Suprapubic skin (tissue), 4 donors: Measurements from ENCODE around the gene CCS. TPM values are rescaled to one million over a fixed set of nuclear protein-coding genes. Genes with fewer than 3 reads are reported as not detected.

Source experiments
- total RNA-seq, 4 donors: library from RNA; depleted of rRNA; stranded (reverse); fragments of >200 nt; gene quantifications; one replicate each; pipeline ENCODE4 v1.1.0, GENCODE V29; 2016

Gene CCS
- total RNA-seq, 4 donors from 2014 or later, result 14.1 to 36.3 (median 20.2) TPM

Other genes with a start within 250 kb of the CCS start
- 10 to 100 TPM; 45.7 to 60.3 (median 57.3) TPM for gene BRMS1, start 248.1 kb upstream of the CCS start, total RNA-seq
- 10 to 100 TPM; 14.4 to 31.9 (median 20.6) TPM for gene B4GAT1, start 245.6 kb upstream of the CCS start, total RNA-seq
- gene SLC29A2, start 221.4 kb upstream of the CCS start, total RNA-seq, result 1 to 10 TPM; 2.2 to 4.7 (median 3.9) TPM
- not detected for gene NPAS4, start 172.2 kb upstream of the CCS start, total RNA-seq
- gene MRPL11, start 154.3 kb upstream of the CCS start, total RNA-seq, result 10 to 100 TPM; 22.0 to 42.0 (median 28.0) TPM
- 10 to 100 TPM; 19.0 to 23.4 (median 20.5) TPM for gene PELI3, start 126.3 kb upstream of the CCS start, total RNA-seq
- 10 to 100 TPM; 12.2 to 23.0 (median 22.2) TPM for gene DPP3, start 112.8 kb upstream of the CCS start, total RNA-seq
- 10 to 100 TPM; 35.5 to 85.2 (median 57.0) TPM for gene BBS1, start 82.5 kb upstream of the CCS start, total RNA-seq
- gene ZDHHC24, start 47.1 kb upstream of the CCS start, total RNA-seq, result 10 to 100 TPM; 13.9 to 37.2 (median 15.3) TPM
- not detected for gene ACTN3, start 46.3 kb upstream of the CCS start, total RNA-seq
- 100 to 1,000 TPM in 1 of 4 donors, 10 to 100 TPM in 3; 61.6 to 114 (median 83.2) TPM for gene CTSF, start 24.6 kb upstream of the CCS start, total RNA-seq
- under 1 TPM in 2 of 4 donors, not detected in 2; 0.30 to 0.55 TPM for gene CCDC87, start 122 bp upstream of the CCS start, total RNA-seq
- gene RBM14, start 23.4 kb downstream of the CCS start, total RNA-seq, result 10 to 100 TPM; 53.2 to 96.1 (median 84.5) TPM
- gene RBM4, start 45.5 kb downstream of the CCS start, total RNA-seq, result 10 to 100 TPM; 82.5 to 100.0 (median 91.4) TPM
- 10 to 100 TPM; 16.7 to 27.1 (median 22.0) TPM for gene RBM4B, start 84.7 kb downstream of the CCS start, total RNA-seq
- 100 to 1,000 TPM; 337 to 544 (median 450) TPM for gene SPTBN2, start 136.0 kb downstream of the CCS start, total RNA-seq